Activated CD8-positive, alpha-beta T cell treated with anti-CD3 and anti-CD28 coated beads for 36 hours (primary cell): ENCODE measurements around the gene RFX8. TPM values are rescaled to one million over a fixed set of nuclear protein-coding genes. Genes with fewer than 3 reads are reported as not detected.

Experiments used
- ATAC-seq: fragments of 200-7000 bp; cut with Tn5 transposase; one replicate; pipeline ENCODE4 v1.10.0; 2021; ENCODE audit warnings: mild to moderate bottlenecking, moderate library complexity
- CTCF ChIA-PET: fragments of 350-600 bp; sonication (Branson Sonifier 250); formaldehyde crosslinking; loops from one replicate; lab custom pipeline; 2021; ENCODE audit warnings: antibody characterized with exemption; lab: Charles Lee
- POLR2A ChIA-PET: fragments of 350-600 bp; sonication (Branson Sonifier 250); formaldehyde crosslinking; loops from one replicate; lab custom pipeline; 2021; ENCODE audit warnings: antibody characterized with exemption; lab: Charles Lee
- DNase-seq: peaks from one replicate; pipeline ENCODE4 v3.0.0-alpha.2; 2020
- H3K27ac Mint-ChIP-seq: one replicate; pipeline ENCODE4 v1.8.0; 2021; ENCODE audit warnings: mild to moderate bottlenecking, mixed read lengths
- H3K27me3 Mint-ChIP-seq: one replicate; pipeline ENCODE4 v1.8.0; 2021; ENCODE audit warnings: mixed read lengths
- H3K36me3 Mint-ChIP-seq: one replicate; pipeline ENCODE4 v1.8.0; 2021; ENCODE audit warnings: low read depth, mixed read lengths
- H3K4me1 Mint-ChIP-seq: one replicate; pipeline ENCODE4 v1.8.0; 2021; ENCODE audit warnings: low read depth, mixed read lengths
- H3K4me3 Mint-ChIP-seq: one replicate; pipeline ENCODE4 v1.8.0; 2021; ENCODE audit warnings: mild to moderate bottlenecking, moderate library complexity, mixed read lengths
- H3K9me3 Mint-ChIP-seq: one replicate; pipeline ENCODE4 v1.8.0; 2021; ENCODE audit warnings: mixed read lengths
- intact Hi-C: fragments of 100-400 bp; cut with micrococcal nuclease; formaldehyde crosslinking; loops from one replicate; pipeline ENCODE4 v1.10.0; 2022
- total RNA-seq, 2 experiments: library from RNA; stranded (reverse); gene quantifications; one replicate each; pipeline ENCODE4 v1.2.3, GENCODE V29; 2021
- TF ChIP-seq, protein P1 (sequence below): fragments of 200-600 bp; IDR thresholded peaks from one replicate; pipeline ENCODE4 v1.8.0; 2022; ENCODE audit warnings: antibody characterized with exemption, mild to moderate bottlenecking

RFX8 gene
- total RNA-seq, 2 experiments from 2014 or later, result 0.18 TPM; not detected in 1

DNA sequence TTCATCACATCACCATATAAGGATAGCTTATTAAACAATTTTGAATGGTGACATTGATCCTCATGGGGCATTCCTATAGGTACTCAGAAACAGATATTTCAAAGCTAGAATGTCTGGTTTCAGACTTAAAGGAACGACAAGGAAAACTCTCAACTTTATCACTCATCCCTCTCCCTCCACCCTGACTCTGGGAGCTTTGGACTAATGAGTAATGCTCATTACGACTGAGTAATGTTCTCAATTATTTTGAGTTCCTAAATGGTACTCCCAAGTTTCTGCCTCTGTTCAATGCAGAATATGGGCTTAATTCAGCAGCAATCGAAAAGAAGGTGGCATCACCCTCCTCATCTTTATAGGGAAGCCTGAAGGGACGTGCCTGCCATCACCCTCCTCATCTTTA is 43.4 kb downstream of the RFX8 start:
- intact Hi-C loops, result no loop called here
- no peak for ATAC-seq
- Mint-ChIP-seq H3K27ac (no peak overlapping the region), H3K27me3 (no peaks in the 10 kb centered on the region), H3K9me3 (no peaks in the 10 kb centered on the region), H3K4me3 (no peak overlapping the region), H3K4me1 (no peaks in the 10 kb centered on the region), H3K36me3 (no peaks in the 10 kb centered on the region)
- CTCF ChIA-PET, result interaction anchor here (1.2 to 1.8 kb wide), 2 partner anchors 10 to 13 kb away, joined by 3 to 10 read pairs; no protein-coding TSS in a partner anchor
- TF ChIP-seq, protein P1, sequence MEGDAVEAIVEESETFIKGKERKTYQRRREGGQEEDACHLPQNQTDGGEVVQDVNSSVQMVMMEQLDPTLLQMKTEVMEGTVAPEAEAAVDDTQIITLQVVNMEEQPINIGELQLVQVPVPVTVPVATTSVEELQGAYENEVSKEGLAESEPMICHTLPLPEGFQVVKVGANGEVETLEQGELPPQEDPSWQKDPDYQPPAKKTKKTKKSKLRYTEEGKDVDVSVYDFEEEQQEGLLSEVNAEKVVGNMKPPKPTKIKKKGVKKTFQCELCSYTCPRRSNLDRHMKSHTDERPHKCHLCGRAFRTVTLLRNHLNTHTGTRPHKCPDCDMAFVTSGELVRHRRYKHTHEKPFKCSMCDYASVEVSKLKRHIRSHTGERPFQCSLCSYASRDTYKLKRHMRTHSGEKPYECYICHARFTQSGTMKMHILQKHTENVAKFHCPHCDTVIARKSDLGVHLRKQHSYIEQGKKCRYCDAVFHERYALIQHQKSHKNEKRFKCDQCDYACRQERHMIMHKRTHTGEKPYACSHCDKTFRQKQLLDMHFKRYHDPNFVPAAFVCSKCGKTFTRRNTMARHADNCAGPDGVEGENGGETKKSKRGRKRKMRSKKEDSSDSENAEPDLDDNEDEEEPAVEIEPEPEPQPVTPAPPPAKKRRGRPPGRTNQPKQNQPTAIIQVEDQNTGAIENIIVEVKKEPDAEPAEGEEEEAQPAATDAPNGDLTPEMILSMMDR, result no peak
- no peak for DNase-seq
- POLR2A ChIA-PET, result no interaction called here

DNA sequence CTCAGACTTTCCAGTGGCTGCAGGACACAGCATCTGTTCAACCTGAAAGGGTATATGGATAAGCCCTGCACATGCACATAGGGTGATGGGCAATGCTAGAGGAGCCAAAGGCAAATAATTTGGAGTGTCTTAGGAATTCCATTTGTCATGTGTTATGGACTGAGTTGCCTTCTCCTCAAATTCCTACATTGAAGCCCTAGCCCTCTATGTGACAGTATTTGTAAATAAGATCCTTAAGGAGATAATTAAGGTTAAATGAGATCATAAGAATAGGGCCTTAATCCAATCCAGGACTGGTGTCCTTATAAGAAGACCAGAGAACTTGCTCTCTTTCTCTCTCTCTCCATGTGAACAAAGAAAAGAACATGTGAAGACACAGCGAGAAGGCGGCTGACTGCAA is 44.8 kb downstream of the RFX8 start:
- Mint-ChIP-seq H3K9me3 (no peaks in the 10 kb centered on the region), H3K4me1 (no peaks in the 10 kb centered on the region), H3K27ac (no peak overlapping the region), H3K27me3 (no peaks in the 10 kb centered on the region), H3K36me3 (no peaks in the 10 kb centered on the region), H3K4me3 (no peak overlapping the region)
- TF ChIP-seq, protein P1, result no peak
- intact Hi-C loops, result no loop called here
- DNase-seq, result no peak
- CTCF ChIA-PET, result interaction anchor here (0.7 kb wide), 1 partner anchor 11 kb away, joined by 3 read pairs; no protein-coding TSS in a partner anchor
- ATAC-seq, result no peak
- POLR2A ChIA-PET, result no interaction called here

DNA sequence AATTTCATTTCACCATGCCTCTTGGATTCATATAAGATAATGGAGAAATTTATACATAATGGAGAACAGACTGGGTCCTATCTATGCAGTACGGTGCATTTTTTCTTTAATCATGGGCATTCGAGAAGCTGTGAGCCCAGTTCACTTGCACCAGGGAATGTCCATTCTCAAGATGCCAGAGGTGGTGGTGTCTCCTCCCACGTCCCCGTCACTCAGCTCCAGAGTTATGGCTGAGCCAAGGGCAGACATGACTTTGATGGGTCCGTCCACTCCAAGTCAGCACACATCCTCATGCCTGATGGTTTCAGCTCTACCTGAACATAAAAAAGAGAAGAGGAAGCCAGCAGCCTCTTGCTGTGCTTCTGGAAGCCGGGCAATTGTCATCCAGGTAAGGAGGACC is 45.5 kb downstream of the RFX8 start:
- intact Hi-C loops, result no loop called here
- POLR2A ChIA-PET, result no interaction called here
- no peak overlapping the region for H3K4me3 Mint-ChIP-seq

DNA sequence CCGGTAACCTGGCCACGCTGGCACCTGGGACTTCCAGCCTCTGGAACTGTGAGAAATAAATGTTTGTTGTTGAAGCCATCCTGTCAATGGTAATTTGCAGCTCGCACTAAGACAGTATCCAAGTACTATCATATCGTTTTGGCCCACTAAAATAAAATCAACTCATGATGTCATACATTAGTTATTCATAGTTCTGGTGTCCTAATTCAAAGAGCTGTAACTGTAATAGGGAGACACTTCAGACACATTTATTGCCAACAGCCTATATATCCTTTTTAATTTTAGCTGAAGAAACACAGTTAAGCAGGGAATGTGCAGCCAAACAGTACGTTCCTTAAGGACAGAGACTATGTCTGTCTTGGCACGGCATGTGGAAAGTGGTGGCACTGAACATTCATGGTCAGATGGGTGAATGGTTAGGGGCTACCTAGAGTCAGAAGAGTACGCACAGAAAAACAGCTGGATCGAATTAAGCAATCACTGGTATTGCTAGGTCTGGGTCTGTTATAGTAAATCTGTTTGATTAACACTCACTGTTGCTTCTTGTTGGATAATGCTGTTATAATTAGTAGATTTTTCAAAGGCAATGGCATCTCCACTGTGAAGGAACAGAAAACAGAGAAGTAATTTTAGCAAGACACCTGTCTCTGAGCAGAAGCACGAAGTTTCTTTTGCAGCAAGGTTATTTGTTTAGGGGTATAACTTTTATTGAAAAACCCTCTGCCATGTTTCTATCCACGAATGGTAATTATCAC is 46.3 kb downstream of the RFX8 start:
- ATAC-seq (no peak), DNase-seq (no peak)
- ChIA-PET CTCF (interaction anchor here (0.9 kb wide), 1 partner anchor 14 kb away, joined by 3 read pairs; no protein-coding TSS in a partner anchor), POLR2A (no interaction called here)
- Mint-ChIP-seq H3K36me3 (no peaks in the 10 kb centered on the region), H3K9me3 (no peaks in the 10 kb centered on the region), H3K27ac (no peak overlapping the region), H3K4me3 (no peak overlapping the region), H3K27me3 (no peaks in the 10 kb centered on the region), H3K4me1 (no peaks in the 10 kb centered on the region)
- TF ChIP-seq, protein P1, result no peak
- intact Hi-C loops, result no loop called here

More for the DNA sequence above, 45.5 kb downstream of the RFX8 start:
- Mint-ChIP-seq H3K36me3 (no peaks in the 10 kb centered on the region), H3K27me3 (no peaks in the 10 kb centered on the region), H3K27ac (no peak overlapping the region), H3K9me3 (no peaks in the 10 kb centered on the region), H3K4me1 (no peaks in the 10 kb centered on the region)
- ATAC-seq (no peak), DNase-seq (no peak)
- CTCF ChIA-PET, result interaction anchor here (0.7 kb wide), 1 partner anchor 11 kb away, joined by 3 read pairs; no protein-coding TSS in a partner anchor
- TF ChIP-seq, protein P1, result no peak

DNA sequence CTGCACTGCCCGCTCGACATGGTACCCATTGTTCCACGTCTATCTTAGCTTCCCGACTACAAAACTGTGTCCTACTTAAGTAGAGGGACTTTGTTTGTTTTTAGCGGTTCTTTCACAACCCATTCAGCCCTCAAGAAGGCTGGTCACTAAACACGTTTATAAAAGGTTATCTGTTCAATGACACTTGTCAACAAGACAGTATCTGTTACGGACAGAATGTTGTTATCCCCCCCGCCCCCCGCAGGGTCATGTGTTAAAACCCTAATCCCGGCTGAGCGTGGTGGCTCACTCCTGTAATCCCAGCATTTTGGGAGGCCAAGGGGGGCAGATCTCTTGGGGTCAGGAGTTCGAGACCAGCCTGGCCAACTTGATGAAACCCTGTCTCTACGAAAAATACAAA is 47.2 kb downstream of the RFX8 start:
- H3K9me3 Mint-ChIP-seq, result no peaks in the 10 kb centered on the region
- no peaks in the 10 kb centered on the region for H3K27me3 Mint-ChIP-seq
- H3K27ac Mint-ChIP-seq, result no peak overlapping the region
- DNase-seq (no peak), ATAC-seq (no peak)
- H3K4me3 Mint-ChIP-seq, result no peak overlapping the region
- TF ChIP-seq, protein P1, result no peak
- no peaks in the 10 kb centered on the region for H3K36me3 Mint-ChIP-seq
- H3K4me1 Mint-ChIP-seq, result no peaks in the 10 kb centered on the region
- intact Hi-C loops, result no loop called here
- ChIA-PET POLR2A (no interaction called here), CTCF (no interaction called here)
